Right ventricle myocardium inferior (tissue), 1 donor: ENCODE results near the gene ASTN2. TPM values are rescaled to one million over a fixed set of nuclear protein-coding genes. Genes with fewer than 3 reads are reported as not detected.

ENCODE experiments used
- ATAC-seq: fragments of 200-7000 bp; cut with Tn5 transposase; one replicate; pipeline ENCODE4 v1.9.1; 2020; ENCODE audit warnings: mild to moderate bottlenecking, moderate library complexity
- DNase-seq: peaks from one replicate; pipeline ENCODE4 v3.0.0; 2021; ENCODE audit errors: missing footprints
- intact Hi-C: fragments of 100-400 bp; cut with DNase I; formaldehyde crosslinking; loops from one replicate; pipeline ENCODE4 v1.11.0; 2022
- total RNA-seq: library from RNA; stranded (reverse); fragmentation: NEBNext Ultra II Directional; extraction: Animal tissue kit (Norgen Biotek cat#: 25700); gene quantifications from one replicate; pipeline ENCODE4 v1.2.1, GENCODE V29; 2021
- donor health status: DM: no; HTN: yes; CAD: no; lungs with severe emphysema.

ASTN2 gene
- total RNA-seq, 1 donor from 2014 or later, result 8.3 TPM

GRCh38 chr9:116494815-116495634 is 919.8 kb downstream of the ASTN2 start:
- ATAC-seq, result peak; percentile 45
- no peak for DNase-seq
- intact Hi-C loops, result loop anchor here (1.0 to 5.0 kb wide), 3 partner anchors 77 to 343 kb away; partner anchors contain the start of gene PAPPA

GRCh38 chr9:116493183-116493860 is 921.5 kb downstream of the ASTN2 start:
- DNase-seq, result no peak
- ATAC-seq, result no peak
- intact Hi-C loops, result no loop called here

GRCh38 chr9:116491659-116492058 is 923.2 kb downstream of the ASTN2 start:
- intact Hi-C loops, result no loop called here
- ATAC-seq (no peak), DNase-seq (no peak)

GRCh38 chr9:116491219-116491618 is 923.6 kb downstream of the ASTN2 start:
- no peak for ATAC-seq
- intact Hi-C loops, result no loop called here

GRCh38 chr9:116490321-116490720 is 924.5 kb downstream of the ASTN2 start:
- DNase-seq (no peak), ATAC-seq (no peak)
- intact Hi-C loops, result no loop called here

More at GRCh38 chr9:116491219-116491618, 923.6 kb downstream of the ASTN2 start:
- DNase-seq, result no peak

- ATAC-seq (no peak), DNase-seq (no peak)
- intact Hi-C loops, result no loop called here
Measured at GRCh38 chr9:116488373-116488772, 926.5 kb downstream of the ASTN2 start.

- intact Hi-C loops, result no loop called here
- ATAC-seq (no peak), DNase-seq (no peak)
Measured at GRCh38 chr9:116484492-116485061, 930.3 kb downstream of the ASTN2 start.

- ATAC-seq, result no peak
- DNase-seq, result no peak
- intact Hi-C loops, result no loop called here
Measured at GRCh38 chr9:116483622-116484491, 931.0 kb downstream of the ASTN2 start.

- intact Hi-C loops, result no loop called here
- no peak for DNase-seq
- ATAC-seq, result no peak
Measured at GRCh38 chr9:116482740-116483139, 932.1 kb downstream of the ASTN2 start.

GRCh38 chr9:116480700-116481099 is 934.2 kb downstream of the ASTN2 start:
- intact Hi-C loops, result no loop called here
- no peak for DNase-seq

GRCh38 chr9:116479967-116480366 is 934.9 kb downstream of the ASTN2 start:
- DNase-seq, result no peak
- ATAC-seq, result no peak
- intact Hi-C loops, result no loop called here

More at GRCh38 chr9:116480700-116481099, 934.2 kb downstream of the ASTN2 start:
- no peak for ATAC-seq

- DNase-seq (no peak), ATAC-seq (no peak)
- intact Hi-C loops, result no loop called here
Measured at GRCh38 chr9:116479056-116479544, 935.8 kb downstream of the ASTN2 start.

GRCh38 chr9:116477584-116478141 is 937.2 kb downstream of the ASTN2 start:
- no peak for DNase-seq
- intact Hi-C loops, result no loop called here
- ATAC-seq, result no peak

- DNase-seq, result no peak
- peak; percentile 75 for ATAC-seq
- intact Hi-C loops, result no loop called here
Measured at GRCh38 chr9:116476935-116477381, 937.9 kb downstream of the ASTN2 start.

GRCh38 chr9:116476002-116476401 is 938.9 kb downstream of the ASTN2 start:
- no peak for DNase-seq
- intact Hi-C loops, result no loop called here
- no peak for ATAC-seq

GRCh38 chr9:116475201-116475600 is 939.7 kb downstream of the ASTN2 start:
- ATAC-seq, result no peak
- intact Hi-C loops, result no loop called here

GRCh38 chr9:116471944-116472506 is 942.8 kb downstream of the ASTN2 start:
- no peak for DNase-seq
- intact Hi-C loops, result no loop called here
- no peak for ATAC-seq

More at GRCh38 chr9:116475201-116475600, 939.7 kb downstream of the ASTN2 start:
- DNase-seq, result no peak
